HG03354 (cell line): ENCODE results near the gene OSBPL5.
"Not testable (repeated sequence)": the region's sequence is repeated elsewhere in the genome, so short reads cannot be mapped to it uniquely, and the experiment has no call there.

ENCODE experiments used
- ATAC-seq: cut with Tn5 transposase; IDR thresholded peaks from one replicate; pipeline ENCODE4 v1.9.1; 2021; ENCODE audit warnings: mild to moderate bottlenecking; ENCODE audit not compliant: unreplicated experiment, poor library complexity, severe bottlenecking

OSBPL5 gene

GRCh38 chr11:3183523-3183922, 18.4 kb upstream of the OSBPL5 start:
- ATAC-seq = no peak

DNA sequence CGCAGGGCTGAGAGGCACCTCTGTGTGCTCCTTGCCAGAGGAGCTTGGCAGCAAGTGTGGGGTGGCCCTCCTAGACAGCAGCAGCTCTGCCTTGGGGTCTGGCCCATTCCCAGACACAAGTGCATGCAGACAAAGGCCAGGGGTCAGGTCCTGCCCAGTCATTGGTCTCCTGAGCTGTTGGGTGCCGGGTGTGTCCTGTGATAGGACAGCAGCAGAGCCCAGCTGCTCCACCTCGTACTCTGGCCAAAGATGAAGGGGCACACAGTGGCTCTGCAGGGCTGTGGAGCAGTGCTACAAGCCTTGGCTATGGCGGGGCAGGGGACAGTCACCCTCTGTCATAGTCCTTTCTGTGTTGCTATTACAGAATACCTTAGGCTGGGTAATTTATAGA, 17.3 kb upstream of the OSBPL5 start:
- ATAC-seq = no peak

- no peak for ATAC-seq
Observed at GRCh38 chr11:3181725-3182461, 16.8 kb upstream of the OSBPL5 start.

GRCh38 chr11:3180869-3181268, 15.8 kb upstream of the OSBPL5 start:
- no peak for ATAC-seq

DNA sequence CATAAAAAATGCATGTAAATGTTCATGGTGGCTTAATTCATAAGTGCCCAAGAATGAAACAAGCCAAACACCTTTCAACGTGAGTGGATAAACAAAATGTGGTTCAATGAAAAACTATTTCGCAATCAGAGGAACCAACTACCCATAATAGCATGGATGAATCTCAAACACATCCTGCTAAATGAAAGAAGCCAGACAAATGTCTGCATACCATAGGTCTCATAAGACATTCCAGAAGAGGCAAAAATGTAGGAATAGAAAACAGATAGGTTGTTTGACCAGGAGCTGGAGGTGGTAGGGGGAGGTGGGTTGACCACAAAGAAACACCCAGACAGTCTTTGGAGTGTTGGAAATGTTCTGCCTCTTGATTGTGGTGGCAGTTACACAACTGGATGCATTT, 13.2 kb upstream of the OSBPL5 start:
- no peak for ATAC-seq

DNA sequence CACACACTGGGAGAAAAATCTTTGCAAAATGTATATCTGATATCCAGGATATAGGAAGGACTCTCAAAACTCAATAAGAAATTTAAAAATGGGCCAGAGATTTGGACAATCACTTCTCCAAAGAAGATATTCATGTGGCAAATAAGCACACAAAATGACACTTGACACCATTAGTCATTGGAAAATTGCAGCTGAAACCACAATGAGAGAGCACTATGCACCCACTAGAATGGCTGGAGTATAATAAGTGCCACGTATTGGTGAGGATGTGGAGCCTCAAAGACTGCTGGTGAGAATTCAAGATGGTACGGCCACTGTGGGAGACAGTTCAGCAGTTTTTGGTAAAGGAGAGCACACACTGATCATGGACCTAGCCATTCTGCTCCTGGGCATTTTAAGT, 12.8 kb upstream of the OSBPL5 start:
- no peak for ATAC-seq

- no peak for ATAC-seq
Observed at GRCh38 chr11:3176487-3176886, 11.4 kb upstream of the OSBPL5 start.

DNA sequence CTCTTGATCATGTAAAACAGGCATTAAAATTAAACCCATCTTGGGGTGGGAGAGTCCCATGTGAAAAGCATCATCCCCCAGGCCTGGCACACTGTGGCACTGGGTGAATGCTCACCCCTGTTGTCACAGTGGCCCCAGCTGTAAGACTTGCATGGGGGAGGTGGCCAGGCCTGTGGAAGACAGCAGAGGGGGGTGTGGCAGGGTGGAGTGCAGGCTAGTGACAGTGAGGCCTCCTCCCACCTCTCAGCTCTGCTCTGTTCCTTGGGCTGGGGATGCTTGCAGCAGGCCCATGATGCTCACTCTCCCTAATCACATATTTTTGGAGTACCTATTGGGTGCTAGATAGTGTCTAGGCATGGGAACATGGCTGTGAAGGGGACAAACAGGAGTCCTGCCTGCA, 10.1 kb upstream of the OSBPL5 start:
- no peak for ATAC-seq

GRCh38 chr11:3174387-3174786, 9.3 kb upstream of the OSBPL5 start:
- no peak for ATAC-seq

GRCh38 chr11:3173795-3174194, 8.7 kb upstream of the OSBPL5 start:
- no peak for ATAC-seq

DNA sequence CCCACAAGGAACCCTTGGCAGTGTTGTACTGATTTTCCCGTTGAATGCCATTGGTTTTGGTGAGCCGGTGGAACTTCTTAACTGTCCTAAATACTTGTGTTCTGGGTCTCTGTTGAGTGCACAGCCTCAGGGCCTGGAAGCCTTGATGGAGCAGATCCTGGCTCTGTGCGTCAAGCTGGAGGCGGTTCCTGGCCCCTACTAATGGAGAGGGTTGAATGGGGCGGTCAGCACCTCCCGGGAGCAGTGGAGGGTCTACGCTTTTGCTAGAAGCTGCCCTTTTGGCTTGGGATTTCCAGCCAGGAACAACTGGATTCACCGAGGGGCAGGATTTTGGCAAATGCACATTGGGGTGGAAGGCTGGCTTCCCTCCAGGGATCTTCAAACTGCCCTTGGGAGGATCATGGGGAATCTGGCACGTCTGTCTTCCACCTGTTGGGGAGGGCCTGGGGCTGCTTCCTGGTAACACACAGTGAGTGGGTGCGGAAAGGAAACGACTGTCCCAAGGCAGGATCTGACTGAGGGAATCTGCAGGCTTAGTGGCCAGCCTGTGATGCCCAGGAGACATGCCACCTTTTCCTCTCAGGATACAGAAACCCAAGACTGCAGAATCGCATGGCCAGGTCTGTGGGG, 6.9 kb upstream of the OSBPL5 start:
- ATAC-seq = no peak

- no peak for ATAC-seq
Observed at GRCh38 chr11:3170756-3171650, 5.9 kb upstream of the OSBPL5 start.

DNA sequence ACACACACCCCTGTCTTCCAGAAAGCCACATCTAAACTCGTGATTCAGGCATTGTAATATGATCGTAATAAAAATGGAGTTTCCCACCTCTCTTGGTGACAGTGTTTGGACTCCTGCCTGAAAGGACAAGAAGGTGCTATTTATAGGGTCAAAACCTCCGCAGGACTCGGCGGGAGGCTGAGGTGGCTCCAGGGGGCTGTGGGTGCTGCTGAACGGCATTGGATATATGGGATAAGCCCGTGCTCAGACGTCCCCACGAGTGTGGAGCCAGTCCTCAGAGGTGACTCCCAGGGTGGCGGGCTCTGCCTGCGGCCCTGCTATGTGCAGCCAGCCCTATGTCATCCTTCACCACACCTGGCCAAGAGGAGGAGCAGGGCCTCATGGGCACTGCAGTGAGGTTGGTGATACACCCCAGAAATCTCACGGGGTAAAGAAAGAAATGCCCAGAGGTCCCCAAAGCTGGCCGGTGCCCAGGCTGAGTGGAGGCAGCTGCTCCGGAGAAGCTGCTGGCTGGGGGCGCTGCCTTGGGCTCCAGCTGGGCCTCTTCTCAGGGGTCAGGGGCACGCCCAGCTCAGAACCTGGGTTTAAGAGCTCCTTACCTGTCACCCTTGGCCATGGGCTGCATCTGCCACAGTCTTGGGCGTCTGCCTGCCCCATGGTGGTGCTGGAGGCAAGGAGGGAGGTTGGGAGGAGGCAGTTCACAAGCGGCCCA, 5.1 kb upstream of the OSBPL5 start:
- no peak for ATAC-seq

DNA sequence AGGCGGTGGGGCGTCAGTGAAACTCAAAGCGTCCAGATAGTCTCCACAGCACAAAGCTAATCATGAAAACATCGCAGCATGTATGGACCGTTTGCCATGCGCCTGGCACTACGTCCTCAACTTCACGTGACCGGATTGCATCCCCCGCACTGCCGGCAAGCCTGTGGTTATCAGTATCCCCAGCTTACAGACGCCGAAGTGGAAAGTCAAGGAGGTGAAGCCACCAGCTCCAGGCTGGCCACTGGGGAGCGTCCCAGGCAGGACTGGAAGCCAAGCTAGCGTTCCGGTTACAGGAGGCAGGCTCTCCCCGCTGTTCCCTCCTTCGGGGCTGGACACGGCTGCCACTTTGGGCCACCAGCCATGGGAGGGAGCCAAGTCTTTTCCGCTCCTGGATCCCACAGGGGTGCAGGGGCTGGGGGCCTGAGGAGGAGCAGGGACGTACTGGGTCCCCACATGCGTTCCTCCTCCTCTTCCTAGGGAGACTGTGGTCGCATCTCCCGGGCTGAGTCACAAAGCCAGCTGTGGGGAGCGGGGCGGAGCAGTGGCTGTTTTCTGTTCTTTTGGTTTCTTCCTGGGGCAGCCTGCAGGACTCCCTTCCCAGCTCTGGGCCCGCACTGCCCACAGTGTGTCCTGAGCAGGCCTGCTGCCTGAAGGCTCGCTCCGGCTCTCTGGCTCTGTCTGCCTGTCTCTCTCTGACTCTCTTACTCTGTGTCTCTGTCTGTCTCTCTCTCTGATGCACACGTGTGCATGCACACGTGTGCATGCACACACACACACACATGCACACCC, 4.3 kb upstream of the OSBPL5 start:
- no peak for ATAC-seq

DNA sequence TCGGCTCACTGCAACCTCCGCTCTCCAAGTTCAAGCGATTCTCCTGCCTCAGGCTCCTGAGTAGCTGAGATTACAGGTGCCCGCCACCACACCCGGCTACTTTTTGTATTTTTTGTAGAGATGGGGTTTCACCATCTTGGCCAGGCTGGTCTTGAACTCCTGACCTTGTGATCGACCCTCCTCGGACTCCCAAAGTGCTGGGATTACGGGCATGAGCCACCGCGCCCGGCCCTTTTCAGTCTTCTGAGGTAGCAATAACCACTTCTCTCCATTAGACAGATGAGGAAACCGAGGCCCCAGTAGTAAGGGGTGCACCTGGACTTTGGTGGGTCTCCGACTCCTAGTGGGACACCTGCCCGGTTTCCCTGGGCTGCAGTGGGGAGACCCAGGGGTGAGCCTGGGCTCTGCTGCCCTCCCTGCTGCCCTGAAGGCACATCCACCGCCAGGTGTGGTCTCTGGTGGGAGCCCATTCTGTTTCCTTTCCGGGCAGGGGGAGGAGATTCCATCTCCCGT, 3.7 kb upstream of the OSBPL5 start:
- not testable (repeated sequence) for ATAC-seq

DNA sequence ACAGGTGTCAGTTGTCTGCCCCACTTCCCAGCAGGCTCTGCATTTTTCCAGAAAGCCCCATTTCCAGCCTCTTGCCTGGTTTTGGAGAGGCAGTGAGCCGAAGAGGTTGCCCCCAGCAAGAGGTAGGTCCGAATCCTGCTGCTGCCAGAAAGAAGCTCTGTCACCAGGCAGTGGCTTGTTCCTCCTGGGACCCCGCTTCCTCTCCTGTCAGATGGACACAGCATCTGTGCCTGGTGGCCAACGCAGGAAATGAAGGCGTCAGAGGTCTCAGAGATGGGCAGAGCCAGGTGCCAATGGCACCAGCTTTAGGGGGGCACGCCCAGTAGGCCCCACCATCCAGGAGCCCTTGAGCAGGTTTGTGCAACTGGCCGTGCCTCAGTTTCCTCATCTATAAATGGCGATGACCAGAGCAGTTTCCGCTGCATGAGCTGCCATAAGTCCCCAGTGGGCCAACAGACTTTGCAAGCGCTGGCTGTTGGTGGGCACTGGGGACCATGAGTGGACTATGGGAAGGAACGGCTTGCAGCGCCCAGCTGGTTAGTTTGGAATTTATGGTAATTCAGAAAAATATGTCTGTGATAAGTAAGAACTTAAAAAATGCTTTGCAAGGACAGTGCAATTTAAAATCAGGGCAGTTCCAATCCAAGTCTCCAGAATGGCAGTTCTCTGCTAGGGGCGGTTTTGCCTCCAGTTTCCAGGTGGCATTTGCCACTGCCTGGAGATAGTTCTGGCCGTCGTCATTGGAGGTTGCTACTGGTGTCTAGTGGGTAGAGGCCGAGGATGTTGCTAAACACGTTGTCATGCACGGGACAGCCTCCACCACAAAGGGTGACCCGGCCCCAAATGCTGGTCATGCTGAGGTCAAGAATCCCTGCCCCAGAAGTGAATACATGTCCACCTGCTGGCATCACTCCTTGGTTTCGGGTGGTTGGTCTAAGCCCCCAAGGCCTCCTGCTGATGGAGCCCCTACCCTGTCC, 2.3 kb upstream of the OSBPL5 start:
- no peak for ATAC-seq

DNA sequence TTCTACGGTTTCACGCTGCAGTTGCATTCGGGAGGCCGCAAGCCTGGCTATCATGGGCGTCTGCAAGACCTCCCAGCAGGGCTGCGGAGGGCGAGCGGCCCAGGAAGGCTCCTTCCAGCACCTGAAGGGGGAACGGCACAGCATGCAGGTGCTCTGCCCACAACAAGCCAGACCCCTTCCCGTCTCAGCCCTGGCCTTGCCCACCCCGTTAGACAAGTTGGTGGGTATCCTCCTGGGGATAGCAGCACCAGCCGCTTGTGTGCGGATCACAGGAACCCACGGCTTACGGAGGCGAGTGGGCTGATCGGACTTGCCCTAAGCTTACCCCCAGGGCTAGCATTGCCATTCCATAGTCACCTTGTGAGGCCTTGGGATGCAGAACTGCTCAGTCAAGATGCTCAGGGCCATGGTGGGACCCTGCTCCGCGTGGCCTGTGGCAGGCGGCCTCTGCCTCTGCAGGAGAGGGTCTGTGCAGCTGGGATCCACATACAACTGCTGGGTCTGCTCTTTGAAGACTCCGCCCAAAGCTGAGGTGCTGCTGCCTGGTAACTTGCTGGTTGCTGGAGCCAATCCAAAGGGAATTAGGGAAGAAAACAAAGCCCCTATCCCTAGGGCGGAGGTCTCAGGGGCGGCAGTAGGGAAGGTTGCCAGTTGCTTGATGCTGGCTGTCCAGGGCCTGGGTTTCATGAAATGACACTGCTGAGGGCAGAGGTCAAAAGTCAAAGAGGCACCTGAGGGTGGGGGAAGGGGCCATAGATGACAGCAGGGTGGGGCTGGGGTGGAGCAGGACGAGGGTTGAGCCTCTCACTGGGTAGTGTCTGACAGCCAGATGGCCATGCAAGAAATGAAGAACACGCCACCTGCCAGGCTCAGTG, 1.4 kb upstream of the OSBPL5 start:
- no peak for ATAC-seq
